22Rv1 (cell line): ENCODE measurements around the gene TAS2R42.

ENCODE experiments used
- ZFX ChIP-seq: fragments of 450-650 bp; IDR thresholded peaks from 2 replicates; pipeline ENCODE4 v1.6.1; 2017; ENCODE audit warnings: antibody characterized with exemption, borderline replicate concordance
- TF ChIP-seq, protein P1 (sequence below): fragments of 450-650 bp; IDR thresholded peaks from 2 replicates; pipeline ENCODE4 v1.5.1; 2017; ENCODE audit warnings: mild to moderate bottlenecking

DNA sequence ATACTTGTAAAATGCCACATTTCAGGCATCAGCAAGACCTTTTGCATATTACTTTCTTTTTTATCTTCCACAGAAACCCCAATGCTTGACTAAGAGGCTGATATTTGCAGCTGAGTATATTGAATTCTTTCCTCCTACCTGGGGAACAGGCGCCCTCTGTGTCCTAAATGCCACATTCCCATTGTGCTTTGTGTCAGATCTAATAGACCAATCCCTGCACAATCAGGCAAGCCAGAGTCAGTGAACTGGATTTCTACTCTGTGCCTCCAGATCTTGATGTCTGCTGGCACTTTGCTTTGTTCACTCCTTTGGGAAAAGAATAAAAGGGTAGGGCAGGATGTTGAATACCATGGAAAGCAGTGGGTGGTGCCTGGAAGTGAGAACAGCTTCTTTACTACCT, 22.4 kb upstream of the TAS2R42 start:
- TF ChIP-seq, protein P1, sequence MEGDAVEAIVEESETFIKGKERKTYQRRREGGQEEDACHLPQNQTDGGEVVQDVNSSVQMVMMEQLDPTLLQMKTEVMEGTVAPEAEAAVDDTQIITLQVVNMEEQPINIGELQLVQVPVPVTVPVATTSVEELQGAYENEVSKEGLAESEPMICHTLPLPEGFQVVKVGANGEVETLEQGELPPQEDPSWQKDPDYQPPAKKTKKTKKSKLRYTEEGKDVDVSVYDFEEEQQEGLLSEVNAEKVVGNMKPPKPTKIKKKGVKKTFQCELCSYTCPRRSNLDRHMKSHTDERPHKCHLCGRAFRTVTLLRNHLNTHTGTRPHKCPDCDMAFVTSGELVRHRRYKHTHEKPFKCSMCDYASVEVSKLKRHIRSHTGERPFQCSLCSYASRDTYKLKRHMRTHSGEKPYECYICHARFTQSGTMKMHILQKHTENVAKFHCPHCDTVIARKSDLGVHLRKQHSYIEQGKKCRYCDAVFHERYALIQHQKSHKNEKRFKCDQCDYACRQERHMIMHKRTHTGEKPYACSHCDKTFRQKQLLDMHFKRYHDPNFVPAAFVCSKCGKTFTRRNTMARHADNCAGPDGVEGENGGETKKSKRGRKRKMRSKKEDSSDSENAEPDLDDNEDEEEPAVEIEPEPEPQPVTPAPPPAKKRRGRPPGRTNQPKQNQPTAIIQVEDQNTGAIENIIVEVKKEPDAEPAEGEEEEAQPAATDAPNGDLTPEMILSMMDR: peak; percentile 32
- TF ChIP-seq ZFX: no peak
